HG02759 (cell line): ENCODE results near the gene HRG.
"Not testable (repeated sequence)": the region's sequence is repeated elsewhere in the genome, so short reads cannot be mapped to it uniquely, and the experiment has no call there.

Experiments
- ATAC-seq: cut with Tn5 transposase; IDR thresholded peaks from one replicate; pipeline ENCODE4 v1.9.1; 2021; ENCODE audit warnings: mild to moderate bottlenecking, moderate library complexity; ENCODE audit not compliant: unreplicated experiment

The HRG gene

DNA sequence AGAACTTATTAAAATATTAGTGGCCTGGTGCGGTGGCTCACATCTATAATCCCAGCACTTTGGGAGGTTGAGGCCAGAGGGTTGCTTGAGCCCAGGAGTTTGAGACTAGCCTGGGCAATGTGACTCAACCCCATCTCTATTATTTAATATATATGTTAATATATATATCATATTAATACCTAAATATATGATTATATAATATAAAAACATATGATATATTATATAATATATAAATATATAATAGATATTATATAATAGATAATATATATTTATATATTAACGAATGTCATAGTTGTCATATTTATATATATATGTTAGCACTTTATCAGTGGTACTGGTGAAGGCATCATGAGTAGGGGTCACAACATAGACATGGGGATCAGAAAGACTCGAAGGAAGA is 5.2 kb downstream of the HRG start:
- no peak for ATAC-seq

GRCh38 chr3:186678604-186679003 is 12.8 kb downstream of the HRG start:
- ATAC-seq: no peak

DNA sequence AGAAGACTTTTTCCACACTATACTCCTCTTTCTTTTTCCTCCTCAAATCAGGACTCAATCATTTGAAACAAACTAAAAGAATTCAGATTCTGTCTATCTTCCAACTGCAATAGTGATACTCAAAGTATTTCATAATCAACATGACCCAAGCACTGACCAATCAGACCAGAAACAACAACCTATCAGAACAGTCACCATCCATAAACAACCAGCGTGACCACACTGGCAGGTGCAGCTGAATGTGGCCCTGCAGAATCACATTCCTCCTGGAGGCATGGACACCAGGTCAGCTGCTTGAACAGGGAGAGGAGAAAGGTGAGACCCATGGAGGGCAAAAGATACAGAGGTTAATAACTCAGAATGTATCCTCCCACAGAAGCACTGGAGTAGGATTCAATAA is 13.3 kb downstream of the HRG start:
- ATAC-seq: no peak

DNA sequence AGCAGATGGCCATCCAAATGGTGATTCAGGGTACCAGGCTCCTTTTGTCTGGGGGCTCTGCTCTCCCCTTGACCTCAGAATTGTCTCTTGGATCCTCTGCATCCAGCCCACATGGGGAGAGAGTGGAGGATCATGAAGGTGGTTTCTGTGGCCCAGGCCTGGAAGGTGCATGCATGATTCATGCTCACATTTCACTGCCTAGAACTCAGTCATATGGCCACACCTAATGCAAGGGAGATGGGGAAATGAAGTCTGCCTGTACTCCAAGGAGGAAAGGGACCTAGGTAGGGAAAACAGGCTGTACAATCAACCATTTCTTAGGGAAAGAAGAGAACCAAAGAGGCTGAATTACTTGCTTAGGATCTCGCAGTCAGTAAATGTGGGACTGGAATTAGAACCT is 15.1 kb downstream of the HRG start:
- ATAC-seq: no peak

DNA sequence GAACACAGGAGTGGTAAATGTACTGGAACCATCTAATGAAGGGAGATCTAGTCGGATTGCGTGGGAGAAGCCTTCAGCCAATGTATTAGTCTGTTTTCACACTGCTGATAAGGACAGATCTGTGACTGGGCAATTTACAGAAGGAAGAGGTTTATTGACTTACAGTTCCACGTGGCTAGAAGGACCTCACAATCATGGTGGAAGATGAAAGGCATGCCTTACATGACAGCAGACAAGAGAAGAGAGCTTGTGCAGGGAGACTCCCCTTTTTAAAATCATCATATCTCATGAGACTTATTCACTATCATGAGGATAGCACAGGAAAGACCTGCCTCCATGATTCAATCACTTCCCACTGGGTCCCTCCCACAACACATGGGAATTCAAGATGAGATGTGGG is 17.0 kb downstream of the HRG start:
- ATAC-seq: no peak

DNA sequence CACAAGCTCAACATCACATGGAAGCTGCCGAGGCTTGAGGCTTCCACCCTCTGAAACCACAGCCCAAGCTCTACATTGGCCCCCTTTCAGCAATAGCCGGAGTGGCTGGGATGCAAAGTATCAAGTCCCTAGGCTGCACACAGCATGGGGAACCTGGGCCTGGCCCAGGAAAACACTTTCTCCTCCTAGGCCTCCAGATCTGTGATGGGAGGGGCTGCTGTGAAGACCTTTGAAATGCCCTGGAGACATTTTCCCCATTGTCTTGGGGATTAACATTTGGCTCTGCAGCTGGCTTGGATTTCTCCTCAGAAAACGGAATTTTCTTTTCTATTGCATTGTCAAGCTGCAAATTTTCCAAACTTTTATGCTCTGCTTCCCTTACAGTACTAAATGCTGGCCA is 18.2 kb downstream of the HRG start:
- ATAC-seq: no peak

DNA sequence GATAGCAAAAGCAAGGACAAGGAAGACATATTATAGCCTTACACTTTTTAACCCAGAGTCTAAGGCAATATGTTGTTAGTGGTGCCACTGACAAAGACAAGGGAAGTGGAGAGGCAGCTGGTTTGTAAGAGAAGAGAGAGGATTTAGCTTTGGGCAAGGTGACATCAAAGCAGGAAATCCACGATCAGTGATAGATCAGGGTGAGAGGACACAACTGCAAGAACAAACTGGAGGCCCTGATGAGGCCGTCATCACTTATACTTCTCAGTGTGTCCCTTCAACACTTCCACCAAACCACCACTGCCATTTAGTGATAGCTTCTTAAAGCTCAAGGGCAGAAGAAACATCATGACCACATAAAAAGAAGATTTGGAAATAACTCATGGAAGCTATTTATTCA is 20.7 kb downstream of the HRG start:
- not testable (repeated sequence) for ATAC-seq

DNA sequence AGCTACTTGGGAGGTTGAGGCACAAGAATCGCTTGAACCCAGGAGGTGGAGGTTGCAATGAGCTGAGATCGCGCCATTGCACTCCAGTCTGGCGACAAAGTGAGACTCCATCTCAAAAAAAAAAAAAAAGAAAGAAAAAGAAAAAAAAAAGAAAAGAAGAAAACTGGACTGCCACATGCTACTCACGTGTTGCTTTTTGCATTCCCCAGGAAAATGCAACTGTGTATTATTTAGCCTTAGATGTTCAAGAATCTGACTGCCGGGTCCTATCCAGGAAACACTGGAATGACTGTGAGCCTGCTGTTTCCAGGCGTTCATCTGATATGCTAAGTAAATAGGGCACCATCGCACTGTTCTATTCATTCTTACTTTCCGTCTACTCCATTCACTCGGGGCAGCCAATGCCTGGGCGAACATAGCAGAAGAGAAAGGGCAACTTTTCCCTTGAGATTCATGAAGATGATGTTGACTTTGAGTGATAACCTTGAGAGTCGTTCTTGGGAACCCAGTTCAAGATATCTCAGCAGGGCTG is 21.4 kb downstream of the HRG start:
- ATAC-seq: no peak

DNA sequence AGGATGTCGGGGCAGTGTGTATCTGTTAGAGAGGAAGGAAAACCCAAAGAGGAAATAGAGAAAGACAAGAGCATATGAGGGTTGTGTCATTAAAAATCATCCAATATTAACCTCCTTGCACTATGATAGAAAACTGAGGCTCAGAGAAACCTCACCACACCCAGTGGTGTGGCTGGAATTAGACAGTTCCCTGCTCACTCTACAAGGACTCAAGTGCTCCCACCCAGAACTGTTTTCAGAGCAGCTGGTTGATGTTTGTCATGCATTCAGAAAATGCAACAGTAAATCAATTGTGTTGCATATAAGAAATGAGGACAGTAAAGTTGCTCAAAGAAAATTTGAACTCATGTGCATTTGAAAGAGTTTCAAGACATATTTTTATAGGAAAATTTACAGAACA is 24.5 kb downstream of the HRG start:
- not testable (repeated sequence) for ATAC-seq

- ATAC-seq: no peak
These were observed 25.9 kb downstream of the HRG start for GRCh38 chr3:186691676-186692075.

GRCh38 chr3:186693843-186694242 is 28.0 kb downstream of the HRG start:
- no peak for ATAC-seq

DNA sequence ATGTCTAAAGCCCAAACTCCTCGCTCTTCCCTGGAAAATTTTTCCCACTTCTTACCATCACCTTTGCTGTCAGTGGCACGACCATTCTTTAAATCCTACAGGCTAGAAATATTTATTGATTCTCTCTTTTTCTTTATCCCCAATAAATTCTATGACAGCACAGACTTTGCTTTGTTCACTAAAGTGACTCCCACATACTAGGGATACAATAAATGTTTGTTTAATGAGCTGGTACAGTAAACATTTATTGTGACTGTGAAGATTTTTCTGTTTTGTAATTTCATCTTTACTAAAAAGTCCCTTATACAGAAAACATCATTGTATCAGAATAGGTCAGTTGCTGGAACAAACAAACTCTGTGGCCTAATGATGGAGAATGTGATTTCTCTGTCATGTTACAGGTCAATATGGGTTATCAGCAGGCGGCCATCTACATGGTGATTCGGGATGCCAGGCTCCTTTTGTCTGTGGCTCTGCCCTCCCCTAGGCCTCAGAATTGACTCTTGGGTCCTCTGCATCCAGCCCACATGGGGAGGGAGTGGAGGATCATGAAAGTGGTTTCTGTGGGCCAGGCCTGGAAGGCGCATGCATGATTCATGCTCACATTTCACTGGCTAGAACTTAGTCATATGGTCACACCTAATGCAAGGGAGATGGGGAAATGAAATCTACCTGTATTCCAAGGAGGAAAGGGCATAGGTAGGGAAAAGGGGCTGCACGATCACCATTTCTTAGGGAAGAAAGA is 28.6 kb downstream of the HRG start:
- no peak for ATAC-seq

DNA sequence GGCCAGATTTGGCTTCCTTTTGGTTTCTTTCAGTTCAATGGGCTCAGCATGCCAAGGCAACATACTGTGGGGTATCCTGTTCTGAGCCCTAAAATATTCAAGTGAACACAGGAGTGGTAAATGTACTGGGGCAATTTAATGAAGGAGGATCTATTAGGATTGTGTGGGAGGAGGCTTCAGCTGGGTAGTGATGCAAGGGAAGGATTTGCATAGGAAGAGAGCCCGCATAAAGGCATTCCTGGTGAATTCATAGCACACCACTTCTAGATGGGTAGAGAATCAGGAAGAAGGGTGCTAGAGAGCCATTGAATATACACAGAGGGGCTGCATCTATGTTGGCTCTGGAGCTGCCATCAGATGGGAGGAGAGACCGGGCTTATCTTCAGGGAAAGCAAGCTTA is 30.7 kb downstream of the HRG start:
- ATAC-seq: no peak

GRCh38 chr3:186697510-186697909 is 31.7 kb downstream of the HRG start:
- ATAC-seq: no peak

DNA sequence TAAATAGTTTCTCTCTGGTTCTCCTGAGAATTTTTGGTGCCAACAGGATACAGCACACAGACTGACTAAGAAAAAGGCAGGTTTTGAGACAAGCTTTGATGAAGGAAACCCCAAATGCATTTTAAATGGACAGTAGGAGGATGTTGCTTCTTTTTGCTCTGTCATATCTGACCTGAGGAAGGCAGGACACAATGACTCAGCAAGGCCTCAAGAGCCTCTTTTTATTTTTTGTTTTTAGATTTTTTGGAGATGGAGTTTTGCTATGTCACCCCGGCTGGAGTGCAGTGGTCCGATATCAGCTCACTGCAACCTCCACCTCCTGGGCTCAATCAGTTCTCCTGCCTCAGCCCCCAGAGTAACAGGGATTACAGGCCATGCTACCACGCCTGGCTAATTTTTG is 34.5 kb downstream of the HRG start:
- no peak for ATAC-seq

GRCh38 chr3:186702451-186702850 is 36.6 kb downstream of the HRG start:
- not testable (repeated sequence) for ATAC-seq

DNA sequence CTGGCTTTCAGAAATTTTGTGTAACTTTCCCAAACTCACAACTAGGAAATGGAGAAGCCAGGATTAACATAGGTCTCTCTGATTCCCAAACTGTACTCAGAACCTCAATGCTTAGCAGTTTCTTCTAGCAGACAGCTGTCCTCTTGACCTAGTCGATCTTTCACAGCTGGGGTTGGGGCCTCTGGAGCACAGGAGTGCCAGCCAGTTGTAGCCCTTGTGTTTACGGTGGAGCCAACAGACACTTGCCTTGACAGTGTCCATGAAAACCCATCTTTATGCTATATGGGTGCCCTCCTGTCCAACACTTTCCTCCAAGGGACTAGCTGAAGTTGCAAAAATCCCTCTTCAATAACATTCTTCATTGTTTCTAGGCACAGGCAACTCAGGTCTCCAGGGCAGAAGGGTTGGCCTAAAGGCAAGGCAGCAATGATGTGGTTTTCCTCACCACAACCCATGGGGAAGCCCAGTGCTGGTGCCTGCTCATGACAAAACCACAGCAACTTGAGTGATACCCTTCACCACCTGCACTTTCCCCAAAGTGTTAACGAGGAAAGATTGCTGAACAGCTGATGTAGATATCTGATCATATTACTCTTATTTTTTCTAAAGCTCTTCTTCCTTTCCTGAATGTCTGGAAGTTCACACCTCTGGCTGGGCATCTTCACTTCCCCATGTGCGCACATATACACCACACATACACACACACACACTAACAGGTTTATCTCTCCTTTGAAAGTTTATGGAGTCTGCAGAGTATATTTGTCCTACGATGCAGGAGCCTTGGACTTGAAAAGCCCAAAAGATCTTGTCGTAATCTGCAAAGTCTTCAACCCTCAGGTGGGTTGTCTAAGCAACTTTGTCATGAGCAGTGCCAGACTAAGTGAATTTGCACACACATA is 40.3 kb downstream of the HRG start:
- ATAC-seq: peak; percentile 88

DNA sequence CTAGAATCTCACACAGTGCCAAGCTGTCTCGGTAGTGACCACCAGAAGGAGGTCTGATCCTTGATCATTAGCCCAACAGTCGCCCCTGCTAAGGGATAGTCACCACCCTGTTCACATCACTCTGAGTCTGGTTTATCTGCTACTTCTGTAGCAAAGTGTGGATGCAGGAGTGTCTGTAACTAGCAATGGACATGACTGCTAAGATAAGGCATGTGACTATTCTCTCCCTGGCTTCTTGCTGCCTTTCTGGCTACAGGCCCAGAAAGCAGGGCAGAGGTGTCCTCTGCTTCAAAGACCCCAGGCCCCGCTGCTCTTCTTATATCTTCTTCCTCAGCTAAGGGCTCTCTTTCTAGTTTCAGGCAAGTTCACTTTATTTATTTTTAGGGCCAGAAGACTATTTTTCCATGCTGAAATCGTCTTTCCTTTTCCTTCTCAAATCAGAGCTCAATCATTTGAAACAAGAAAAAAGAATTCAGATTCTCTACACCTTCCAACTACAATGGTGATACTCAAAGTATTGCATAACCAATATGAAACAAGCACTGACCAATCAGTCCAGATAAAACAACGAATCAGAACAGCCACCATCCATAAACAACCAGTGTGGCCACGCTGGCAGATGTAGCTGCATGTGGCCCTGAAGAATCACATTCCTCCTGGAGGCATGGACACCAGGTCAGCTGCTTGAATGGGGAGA is 43.3 kb downstream of the HRG start:
- no peak for ATAC-seq

DNA sequence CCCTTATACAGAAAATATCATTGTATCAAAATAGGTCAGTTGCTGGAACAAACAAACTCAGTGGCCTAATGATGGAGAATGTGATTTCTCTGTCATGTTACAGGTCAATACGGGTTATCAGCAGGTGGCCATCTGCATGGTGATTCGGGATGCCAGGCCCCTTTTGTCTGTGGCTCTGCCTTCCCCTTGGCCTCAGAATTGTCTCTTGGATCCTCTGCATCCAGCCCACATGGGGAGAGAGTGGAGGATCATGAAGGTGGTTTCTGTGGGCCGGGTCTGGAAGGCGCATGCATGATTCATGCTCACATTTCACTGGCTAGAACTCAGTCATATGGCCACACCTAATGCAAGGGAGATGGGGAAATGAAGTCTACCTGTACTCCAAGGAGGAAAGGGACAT is 44.9 kb downstream of the HRG start:
- ATAC-seq: not testable (repeated sequence)

- no peak for ATAC-seq
These were observed 47.7 kb downstream of the HRG start for GRCh38 chr3:186713499-186713898.

DNA sequence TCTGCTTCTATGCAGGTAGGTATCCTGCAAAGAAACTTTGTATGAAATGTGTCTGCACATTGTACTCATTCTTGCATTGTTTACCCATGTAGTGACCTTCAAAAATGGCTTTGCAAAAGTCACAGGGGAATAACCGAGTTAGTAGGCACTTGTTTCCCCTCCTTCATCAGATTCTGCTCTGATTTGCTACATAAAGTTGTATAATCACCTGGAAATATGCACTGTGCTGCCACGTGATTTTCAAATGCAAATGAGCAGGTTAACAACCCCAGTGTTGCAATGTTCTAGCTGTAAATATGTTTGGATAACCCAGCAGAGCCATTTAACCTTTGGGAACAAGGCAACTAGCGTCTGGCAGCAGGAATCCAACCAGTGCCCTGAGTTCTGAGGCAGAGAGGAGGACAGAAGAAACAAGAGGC is 51.2 kb downstream of the HRG start, which contains the start of gene KNG1:
TSS of gene KNG1 (plus strand) at position 321 of the 419 bp plus-strand sequence. CDS start 184 bp downstream, outside the sequence.
- no peak for ATAC-seq
